Hepatocyte (in vitro differentiated cells): ENCODE measurements around the gene VPS9D1. TPM values are rescaled to one million over a fixed set of nuclear protein-coding genes. Genes with fewer than 3 reads are reported as not detected.

Experiments used
- DNase-seq: peaks from one replicate; pipeline ENCODE4 v3.0.0-alpha.2; 2016; ENCODE audit warnings: low spot score
- H2AFZ ChIP-seq: fragments of 200-600 bp; sonication (generic); 2 replicates; pipeline ENCODE4 v1.6.0; 2016; ENCODE audit warnings: antibody characterized with exemption, mild to moderate bottlenecking
- H3K27ac ChIP-seq: fragments of 200-600 bp; sonication (generic); 2 replicates; pipeline ENCODE4 v1.5.1; 2016; ENCODE audit warnings: mild to moderate bottlenecking
- H3K27me3 ChIP-seq: fragments of 200-600 bp; sonication (generic); 2 replicates; pipeline ENCODE4 v1.6.1; 2016
- H3K36me3 ChIP-seq: fragments of 200-600 bp; sonication (generic); replicated peaks from 2 replicates; pipeline ENCODE4 v1.5.1; 2016; ENCODE audit warnings: low read depth; ENCODE audit not compliant: insufficient read depth
- H3K4me1 ChIP-seq: fragments of 200-600 bp; sonication (generic); 2 replicates; pipeline ENCODE4 v1.5.1; 2016; ENCODE audit warnings: mild to moderate bottlenecking, moderate library complexity; ENCODE audit not compliant: insufficient read depth
- H3K4me2 ChIP-seq: fragments of 200-600 bp; sonication (generic); 2 replicates; pipeline ENCODE4 v1.6.0; 2016
- H3K4me3 ChIP-seq: fragments of 200-600 bp; sonication (generic); 2 replicates; pipeline ENCODE4 v1.5.1; 2016; ENCODE audit warnings: mild to moderate bottlenecking
- H3K79me2 ChIP-seq: fragments of 200-600 bp; sonication (generic); 2 replicates; pipeline ENCODE4 v1.6.0; 2017; ENCODE audit warnings: mild to moderate bottlenecking
- H3K9me2 ChIP-seq: fragments of 200-600 bp; sonication (generic); replicated peaks from 2 replicates; pipeline ENCODE4 v1.6.0; 2017; ENCODE audit warnings: mild to moderate bottlenecking; ENCODE audit not compliant: insufficient read depth
- H3K9me3 ChIP-seq: fragments of 200-600 bp; sonication (generic); 2 replicates; pipeline ENCODE4 v1.5.1; 2016; ENCODE audit warnings: low read depth, mild to moderate bottlenecking
- H4K20me1 ChIP-seq: fragments of 200-600 bp; sonication (generic); 2 replicates; pipeline ENCODE4 v1.6.0; 2016; ENCODE audit warnings: mild to moderate bottlenecking; ENCODE audit not compliant: insufficient read depth, poor library complexity, severe bottlenecking
- CTCF ChIP-seq: fragments of 200-600 bp; sonication (generic); IDR thresholded peaks from 2 replicates; pipeline ENCODE4 v1.5.1; 2016; ENCODE audit warnings: antibody characterized with exemption, mild to moderate bottlenecking; ENCODE audit not compliant: poor library complexity
- EZH2 ChIP-seq: fragments of 200-600 bp; sonication (generic); IDR thresholded peaks from 2 replicates; pipeline ENCODE4 v1.6.1; 2016; ENCODE audit warnings: antibody characterized with exemption, mild to moderate bottlenecking, borderline replicate concordance
- EZH2phosphoT487 ChIP-seq: fragments of 200-600 bp; sonication (generic); IDR thresholded peaks from one replicate; pipeline ENCODE4 v1.6.1; 2018; ENCODE audit warnings: antibody characterized with exemption, mild to moderate bottlenecking, low read depth, moderate library complexity; ENCODE audit not compliant: unreplicated experiment, severe bottlenecking
- WGBS: methylation state at CpG from one replicate; pipeline ENCODE4 v1.1.6; 2016; ENCODE audit warnings: low lambda C conversion rate; ENCODE audit errors: missing lambda C conversion rate; 5-methylcytosine and 5-hydroxymethylcytosine counted together
- polyA plus RNA-seq: library from polyadenylated mRNA; unstranded; fragments of >200 nt; fragmentation: Nextera tagmentation; extraction: Ambion mirVana; gene quantifications from 2 replicates; pipeline ENCODE4 v1.2.1, GENCODE V29; 2016
- total RNA-seq: library from RNA; depleted of rRNA; stranded (reverse); fragments of >200 nt; gene quantifications from 2 replicates; pipeline ENCODE4 v1.2.3, GENCODE V29; 2014

The VPS9D1 gene
- total and polyA plus RNA-seq, 2 experiments from 2014 or later: 13.8 to 25.5 TPM

- Histone ChIP-seq H3K4me3 (no peak overlapping the region), H3K9me3 (no peaks in the 10 kb centered on the region), H3K27ac (no peak overlapping the region), H3K4me2 (no peak overlapping the region), H3K27me3 (no peaks in the 10 kb centered on the region), H3K79me2 (peaks cover 5% of the 10 kb centered on the region), H3K9me2 (no peaks in the 10 kb centered on the region), H3K4me1 (peaks cover 10% of the 10 kb centered on the region), H3K36me3 (no peaks in the 10 kb centered on the region), H2AFZ (no peak overlapping the region), H4K20me1 (peaks cover 9% of the 10 kb centered on the region)
- WGBS: 96% methylated on average over 32 of the region's 32 CpGs
- peak; percentile 8 for DNase-seq
- no peak for TF ChIP-seq EZH2
- no peak for TF ChIP-seq CTCF
- TF ChIP-seq EZH2phosphoT487: no peak
Observed at GRCh38 chr16:89697616-89698331, 22.9 kb downstream of the VPS9D1 start.

- Histone ChIP-seq H3K79me2 (peaks cover 5% of the 10 kb centered on the region), H3K4me2 (no peak overlapping the region), H4K20me1 (peaks cover 9% of the 10 kb centered on the region), H3K27me3 (no peaks in the 10 kb centered on the region), H3K9me3 (no peaks in the 10 kb centered on the region), H2AFZ (no peak overlapping the region), H3K27ac (no peak overlapping the region), H3K9me2 (no peaks in the 10 kb centered on the region), H3K4me3 (no peak overlapping the region), H3K4me1 (peaks cover 10% of the 10 kb centered on the region), H3K36me3 (no peaks in the 10 kb centered on the region)
- WGBS: 96% methylated on average over 19 of the region's 19 CpGs
- DNase-seq: peak; percentile 28
- TF ChIP-seq EZH2phosphoT487 (no peak), EZH2 (no peak), CTCF (no peak)
Observed at GRCh38 chr16:89697161-89697615, 23.5 kb downstream of the VPS9D1 start.

- H3K36me3 ChIP-seq: no peaks in the 10 kb centered on the region
- H3K27ac ChIP-seq: no peak overlapping the region
- 68% methylated on average over 18 of the region's 18 CpGs for WGBS
Observed at GRCh38 chr16:89696670-89697128, 24.0 kb downstream of the VPS9D1 start.

More at GRCh38 chr16:89696670-89697128, 24.0 kb downstream of the VPS9D1 start:
- Histone ChIP-seq H3K9me2 (no peaks in the 10 kb centered on the region), H3K79me2 (peaks cover 5% of the 10 kb centered on the region), H4K20me1 (peaks cover 9% of the 10 kb centered on the region), H3K9me3 (no peaks in the 10 kb centered on the region), H3K4me2 (no peak overlapping the region), H3K4me1 (peaks cover 10% of the 10 kb centered on the region), H3K27me3 (no peaks in the 10 kb centered on the region), H3K4me3 (no peak overlapping the region), H2AFZ (no peak overlapping the region)
- DNase-seq: no peak
- TF ChIP-seq EZH2 (no peak), CTCF (no peak), EZH2phosphoT487 (no peak)
